Astrocyte (in vitro differentiated cells and primary cell): ENCODE measurements around the gene LLCFC1. TPM values are rescaled to one million over a fixed set of nuclear protein-coding genes. Genes with fewer than 3 reads are reported as not detected.

Experiments used
- DNase-seq: peaks from one replicate; pipeline ENCODE4 v3.0.0-alpha.2; 2010; ENCODE audit warnings: low read depth
- FAIRE-seq: peaks from 2 replicates; lab custom pipeline; 2011; peaks lifted over from hg19 to GRCh38; lab: Jason Lieb, UNC
- H2AFZ ChIP-seq: 2 replicates; pipeline ENCODE4 v1.6.0; 2012; ENCODE audit warnings: low read depth, low read length, inconsistent platforms
- H3K27ac ChIP-seq: 2 replicates; pipeline ENCODE4 v1.5.1; 2011; ENCODE audit warnings: low read depth, low read length, inconsistent platforms
- H3K27me3 ChIP-seq: 2 replicates; pipeline ENCODE4 v1.6.0; 2011; ENCODE audit warnings: low read length, inconsistent platforms; ENCODE audit not compliant: insufficient read depth
- H3K36me3 ChIP-seq: 2 replicates; pipeline ENCODE4 v1.5.1; 2011; ENCODE audit warnings: low read length, inconsistent platforms; ENCODE audit not compliant: insufficient read depth
- H3K4me1 ChIP-seq: 2 replicates; pipeline ENCODE4 v1.5.1; 2011; ENCODE audit warnings: low read length, inconsistent platforms; ENCODE audit not compliant: insufficient read depth
- H3K4me2 ChIP-seq: 2 replicates; pipeline ENCODE4 v1.6.0; 2012; ENCODE audit warnings: low read length, inconsistent platforms
- H3K4me3 ChIP-seq: 2 replicates; pipeline ENCODE4 v1.5.1; 2011; ENCODE audit warnings: low read depth, mild to moderate bottlenecking, low read length, inconsistent platforms; ENCODE audit not compliant: insufficient read depth
- H3K79me2 ChIP-seq: 2 replicates; pipeline ENCODE4 v1.6.0; 2012; ENCODE audit warnings: mild to moderate bottlenecking, low read length, inconsistent platforms; ENCODE audit not compliant: insufficient read depth
- H3K9ac ChIP-seq: 2 replicates; pipeline ENCODE4 v1.6.0; 2012; ENCODE audit warnings: mild to moderate bottlenecking, low read length, inconsistent platforms
- H3K9me3 ChIP-seq: 2 replicates; pipeline ENCODE4 v1.5.1; 2012; ENCODE audit warnings: low read depth, mild to moderate bottlenecking, low read length, inconsistent platforms; ENCODE audit not compliant: insufficient read depth
- H4K20me1 ChIP-seq: 2 replicates; pipeline ENCODE4 v1.6.0; 2012; ENCODE audit warnings: low read length, inconsistent platforms; ENCODE audit not compliant: insufficient read depth
- H3K27ac Mint-ChIP-seq: one replicate; pipeline ENCODE4 v1.8.0; 2021; ENCODE audit warnings: mild to moderate bottlenecking, mixed read lengths; ENCODE audit not compliant: unreplicated experiment
- H3K27me3 Mint-ChIP-seq: one replicate; pipeline ENCODE4 v1.8.0; 2021; ENCODE audit warnings: low read depth, mixed read lengths; ENCODE audit not compliant: unreplicated experiment
- H3K36me3 Mint-ChIP-seq: one replicate; pipeline ENCODE4 v1.8.0; 2021; ENCODE audit warnings: low read depth, mixed read lengths; ENCODE audit not compliant: unreplicated experiment
- H3K4me1 Mint-ChIP-seq: one replicate; pipeline ENCODE4 v1.8.0; 2021; ENCODE audit warnings: low read depth, mixed read lengths; ENCODE audit not compliant: unreplicated experiment
- H3K4me3 Mint-ChIP-seq: one replicate; pipeline ENCODE4 v1.8.0; 2021; ENCODE audit warnings: mild to moderate bottlenecking, moderate library complexity, mixed read lengths; ENCODE audit not compliant: unreplicated experiment
- H3K9me3 Mint-ChIP-seq: one replicate; pipeline ENCODE4 v1.8.0; 2021; ENCODE audit warnings: mild to moderate bottlenecking, mixed read lengths; ENCODE audit not compliant: unreplicated experiment
- EZH2 ChIP-seq: IDR thresholded peaks from 2 replicates; pipeline ENCODE4 v1.6.1; 2012; ENCODE audit warnings: mild to moderate bottlenecking, low read length, inconsistent platforms; ENCODE audit not compliant: insufficient read depth
- total RNA-seq: library from RNA; stranded (reverse); gene quantifications from 2 replicates; pipeline ENCODE4 v1.2.1, GENCODE V29; 2021
- TF ChIP-seq, protein P1 (sequence below): IDR thresholded peaks from 2 replicates; pipeline ENCODE4 v1.5.1; 2011; ENCODE audit warnings: low read depth, mild to moderate bottlenecking, inconsistent platforms, low read length, moderate library complexity; ENCODE audit not compliant: insufficient read depth

The LLCFC1 gene
- total RNA-seq, 1 donor from 2014 or later: not detected

DNA sequence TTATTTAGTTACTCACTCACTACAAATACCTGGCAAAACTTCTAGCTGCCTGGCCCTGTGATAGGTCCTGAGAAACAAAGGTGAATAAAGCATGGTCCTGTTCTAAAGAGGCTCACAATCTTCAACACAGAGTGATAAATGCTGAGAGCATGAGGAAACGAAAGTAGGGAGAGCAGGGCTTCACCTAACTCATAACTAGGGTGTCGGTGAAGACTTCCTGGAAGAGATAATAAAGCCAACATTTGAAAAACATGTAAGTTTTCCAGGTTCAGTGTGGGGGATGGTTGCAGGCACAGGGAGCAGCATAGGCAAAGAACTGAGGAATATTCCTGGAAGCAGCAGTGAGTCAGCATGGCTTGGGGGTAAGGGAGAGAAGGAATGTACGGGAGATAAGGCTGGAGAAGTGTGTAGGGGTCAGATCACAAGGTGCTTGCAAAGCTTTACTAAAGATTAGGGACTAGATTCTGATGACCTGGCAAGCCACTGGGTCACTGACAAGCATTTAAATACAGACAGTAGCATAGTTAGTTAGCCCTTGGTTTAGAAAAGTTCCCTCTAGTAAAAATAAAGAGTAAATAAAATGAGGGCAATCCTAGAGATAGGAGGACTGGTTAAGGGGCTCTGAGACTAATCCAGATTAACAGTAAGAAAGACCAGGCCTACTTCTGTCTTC, 17.8 kb downstream of the LLCFC1 start:
- Mint-ChIP-seq H3K27me3 (peaks cover 24% of the 10 kb centered on the region), H3K36me3 (peaks cover 2% of the 10 kb centered on the region), H3K27ac (peak overlapping the region; percentile 43), H3K4me1 (peaks cover 13% of the 10 kb centered on the region), H3K4me3 (no peak overlapping the region), H3K9me3 (peaks cover 18% of the 10 kb centered on the region)
- no peak overlapping the region for H3K4me2 ChIP-seq
- H3K79me2 ChIP-seq: no peaks in the 10 kb centered on the region
- FAIRE-seq (no peak), DNase-seq (peak; percentile 18)
- no peaks in the 10 kb centered on the region for H3K4me1 ChIP-seq
- H3K27me3 ChIP-seq: no peaks in the 10 kb centered on the region
- no peak overlapping the region for H3K9ac ChIP-seq
- no peak overlapping the region for H3K4me3 ChIP-seq
- H3K36me3 ChIP-seq: no peaks in the 10 kb centered on the region
- H3K27ac ChIP-seq: no peak overlapping the region
- no peak overlapping the region for H2AFZ ChIP-seq
- TF ChIP-seq, protein P1, sequence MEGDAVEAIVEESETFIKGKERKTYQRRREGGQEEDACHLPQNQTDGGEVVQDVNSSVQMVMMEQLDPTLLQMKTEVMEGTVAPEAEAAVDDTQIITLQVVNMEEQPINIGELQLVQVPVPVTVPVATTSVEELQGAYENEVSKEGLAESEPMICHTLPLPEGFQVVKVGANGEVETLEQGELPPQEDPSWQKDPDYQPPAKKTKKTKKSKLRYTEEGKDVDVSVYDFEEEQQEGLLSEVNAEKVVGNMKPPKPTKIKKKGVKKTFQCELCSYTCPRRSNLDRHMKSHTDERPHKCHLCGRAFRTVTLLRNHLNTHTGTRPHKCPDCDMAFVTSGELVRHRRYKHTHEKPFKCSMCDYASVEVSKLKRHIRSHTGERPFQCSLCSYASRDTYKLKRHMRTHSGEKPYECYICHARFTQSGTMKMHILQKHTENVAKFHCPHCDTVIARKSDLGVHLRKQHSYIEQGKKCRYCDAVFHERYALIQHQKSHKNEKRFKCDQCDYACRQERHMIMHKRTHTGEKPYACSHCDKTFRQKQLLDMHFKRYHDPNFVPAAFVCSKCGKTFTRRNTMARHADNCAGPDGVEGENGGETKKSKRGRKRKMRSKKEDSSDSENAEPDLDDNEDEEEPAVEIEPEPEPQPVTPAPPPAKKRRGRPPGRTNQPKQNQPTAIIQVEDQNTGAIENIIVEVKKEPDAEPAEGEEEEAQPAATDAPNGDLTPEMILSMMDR: no peak
- no peak for TF ChIP-seq EZH2
- H3K9me3 ChIP-seq: peaks cover 7% of the 10 kb centered on the region
- H4K20me1 ChIP-seq: no peaks in the 10 kb centered on the region

DNA sequence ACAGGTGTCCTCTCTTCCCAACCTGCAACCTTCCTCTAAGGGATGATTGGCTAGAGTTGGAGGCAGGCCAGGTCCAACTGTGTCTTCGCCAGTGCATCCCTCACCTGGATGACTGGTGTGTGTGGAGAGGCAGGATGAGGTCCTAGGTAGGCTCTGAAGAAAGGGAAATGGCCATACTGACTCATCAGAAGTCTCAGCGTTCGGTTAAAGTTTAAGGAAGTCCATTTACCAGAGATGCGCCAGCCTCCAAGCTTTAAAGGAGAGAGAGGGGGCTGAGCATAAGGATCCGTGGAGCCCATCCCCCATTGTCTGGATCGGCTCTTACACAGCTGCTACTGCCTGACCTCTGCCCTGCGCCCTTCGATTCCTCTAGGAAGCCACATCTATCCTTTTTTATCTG, 18.4 kb downstream of the LLCFC1 start:
- H3K9me3 ChIP-seq: peaks cover 7% of the 10 kb centered on the region
- H3K4me3 ChIP-seq: no peak overlapping the region
- no peak for DNase-seq
- no peaks in the 10 kb centered on the region for H3K79me2 ChIP-seq
- no peak for FAIRE-seq
- Mint-ChIP-seq H3K27ac (no peak overlapping the region), H3K27me3 (peaks cover 19% of the 10 kb centered on the region), H3K36me3 (peaks cover 2% of the 10 kb centered on the region), H3K9me3 (peaks cover 18% of the 10 kb centered on the region), H3K4me1 (peaks cover 13% of the 10 kb centered on the region), H3K4me3 (no peak overlapping the region)
- H3K27ac ChIP-seq: no peak overlapping the region
- H3K27me3 ChIP-seq: no peaks in the 10 kb centered on the region
- no peak overlapping the region for H3K9ac ChIP-seq
- no peak overlapping the region for H3K4me2 ChIP-seq
- H2AFZ ChIP-seq: no peak overlapping the region
- TF ChIP-seq, protein P1: no peak
- no peak for TF ChIP-seq EZH2
- H4K20me1 ChIP-seq: no peaks in the 10 kb centered on the region
- no peaks in the 10 kb centered on the region for H3K36me3 ChIP-seq
- H3K4me1 ChIP-seq: no peaks in the 10 kb centered on the region

DNA sequence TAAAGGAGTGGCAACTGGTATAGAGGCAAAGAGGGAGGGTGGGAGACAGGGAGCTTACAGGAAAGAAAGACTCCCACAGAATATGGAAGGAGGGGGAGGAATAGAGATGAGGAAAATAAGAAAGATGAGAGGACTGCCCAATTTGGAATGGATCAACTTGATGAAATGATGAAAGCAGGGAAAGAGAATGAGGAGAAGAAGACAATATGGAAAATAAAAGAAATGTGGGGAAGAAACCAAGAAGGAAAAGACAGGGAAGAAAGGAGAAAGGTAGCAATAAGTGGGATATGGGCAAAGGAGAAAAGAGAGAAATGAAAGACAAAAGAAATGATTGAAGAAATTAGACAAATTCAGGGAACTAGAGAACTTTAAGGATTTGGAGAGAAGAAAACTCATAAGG, 19.9 kb downstream of the LLCFC1 start:
- Mint-ChIP-seq H3K27me3 (peaks cover 12% of the 10 kb centered on the region), H3K9me3 (peaks cover 10% of the 10 kb centered on the region), H3K36me3 (peaks cover 2% of the 10 kb centered on the region), H3K4me3 (no peak overlapping the region), H3K4me1 (peaks cover 13% of the 10 kb centered on the region), H3K27ac (no peak overlapping the region)
- no peak overlapping the region for H3K4me3 ChIP-seq
- no peak overlapping the region for H3K9ac ChIP-seq
- no peak overlapping the region for H3K4me2 ChIP-seq
- peaks cover 6% of the 10 kb centered on the region for H3K9me3 ChIP-seq
- no peaks in the 10 kb centered on the region for H3K4me1 ChIP-seq
- H3K27me3 ChIP-seq: no peaks in the 10 kb centered on the region
- no peaks in the 10 kb centered on the region for H3K79me2 ChIP-seq
- no peak overlapping the region for H3K27ac ChIP-seq
- TF ChIP-seq, protein P1: no peak
- no peak for TF ChIP-seq EZH2
- H3K36me3 ChIP-seq: no peaks in the 10 kb centered on the region
- DNase-seq (no peak), FAIRE-seq (no peak)
- no peak overlapping the region for H2AFZ ChIP-seq
- no peaks in the 10 kb centered on the region for H4K20me1 ChIP-seq
